ENCODE measurements around the gene RXRG.

The RXRG gene

GRCh38 chr1:165418195-165418594 lies 26.7 kb downstream of the RXRG start:
- no peak overlapping the region for H3K27ac ChIP-seq (ENCODE audit: low read depth, low read length, poor library complexity, severe bottlenecking)
- no peak overlapping the region for H2AFZ ChIP-seq (ENCODE audit: low read length)
- TF ChIP-seq CTCF (IDR thresholded peaks at IDR 0.05; ENCODE audit: low read length) (no peak), EZH2 (IDR thresholded peaks at IDR 0.05; ENCODE audit: borderline replicate concordance, low read length) (no peak)
- no peaks in the 10 kb centered on the region for H3K27me3 ChIP-seq (ENCODE audit: insufficient read depth, low read length)
- no peak overlapping the region for H3K4me2 ChIP-seq (ENCODE audit: low read length)
- no peaks in the 10 kb centered on the region for H3K4me1 ChIP-seq (ENCODE audit: insufficient read depth, low read length, severe bottlenecking)
- no peaks in the 10 kb centered on the region for H3K79me2 ChIP-seq (ENCODE audit: insufficient read depth, low read length)
- H3K9me3 ChIP-seq (ENCODE audit: low read length): no peaks in the 10 kb centered on the region
- no peak overlapping the region for H3K4me3 ChIP-seq (ENCODE audit: low read depth, low read length, poor library complexity, severe bottlenecking)
- no peaks in the 10 kb centered on the region for H4K20me1 ChIP-seq (ENCODE audit: insufficient read depth, low read length)
- H3K9ac ChIP-seq (ENCODE audit: low read length): no peak overlapping the region
- no peaks in the 10 kb centered on the region for H3K9me2 ChIP-seq (ENCODE audit: low read depth, low read length)
- H3K36me3 ChIP-seq (ENCODE audit: insufficient read depth, low read length): no peaks in the 10 kb centered on the region
- no peaks in the 10 kb centered on the region for H3F3A ChIP-seq (ENCODE audit: insufficient read depth, low read length)

- Histone ChIP-seq H3K4me1 (ENCODE audit: insufficient read depth, low read length, severe bottlenecking) (no peaks in the 10 kb centered on the region), H3K79me2 (ENCODE audit: insufficient read depth, low read length) (no peaks in the 10 kb centered on the region), H3K4me3 (ENCODE audit: low read depth, low read length, poor library complexity, severe bottlenecking) (no peak overlapping the region), H3K27ac (ENCODE audit: low read depth, low read length, poor library complexity, severe bottlenecking) (no peak overlapping the region), H3K9me3 (ENCODE audit: low read length) (no peaks in the 10 kb centered on the region), H3K27me3 (ENCODE audit: insufficient read depth, low read length) (no peaks in the 10 kb centered on the region), H3K36me3 (ENCODE audit: insufficient read depth, low read length) (no peaks in the 10 kb centered on the region), H2AFZ (ENCODE audit: low read length) (no peak overlapping the region), H3F3A (ENCODE audit: insufficient read depth, low read length) (no peaks in the 10 kb centered on the region), H4K20me1 (ENCODE audit: insufficient read depth, low read length) (no peaks in the 10 kb centered on the region), H3K9ac (ENCODE audit: low read length) (no peak overlapping the region), H3K9me2 (ENCODE audit: low read depth, low read length) (no peaks in the 10 kb centered on the region), H3K4me2 (ENCODE audit: low read length) (no peak overlapping the region)
- TF ChIP-seq EZH2 (IDR thresholded peaks at IDR 0.05; ENCODE audit: borderline replicate concordance, low read length): no peak
- no peak for TF ChIP-seq CTCF (IDR thresholded peaks at IDR 0.05; ENCODE audit: low read length)
Measured at GRCh38 chr1:165416876-165417275, 28.1 kb downstream of the RXRG start.

DNA sequence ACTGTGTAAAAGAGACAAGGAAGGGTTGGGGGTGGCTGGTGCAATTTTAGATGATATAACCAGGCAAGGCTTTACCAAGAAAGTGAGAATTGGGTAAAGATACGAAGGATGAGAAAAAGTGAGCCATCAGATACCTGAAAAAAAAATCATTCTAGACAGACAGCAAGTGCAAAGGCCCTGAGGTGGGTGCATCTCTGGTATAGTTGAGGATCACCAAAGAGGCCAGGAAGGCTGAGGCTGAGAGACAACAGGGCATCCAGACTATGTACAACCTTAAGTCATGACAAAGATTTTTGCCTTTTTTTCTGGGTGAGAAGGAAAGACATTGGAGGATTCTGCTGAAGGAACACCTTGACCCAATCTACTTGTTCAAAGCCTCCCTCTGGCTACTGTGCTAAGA lies 29.9 kb downstream of the RXRG start:
- no peaks in the 10 kb centered on the region for H3K79me2 ChIP-seq (ENCODE audit: insufficient read depth, low read length)
- no peaks in the 10 kb centered on the region for H4K20me1 ChIP-seq (ENCODE audit: insufficient read depth, low read length)
- H3K4me2 ChIP-seq (ENCODE audit: low read length): no peak overlapping the region
- no peaks in the 10 kb centered on the region for H3K36me3 ChIP-seq (ENCODE audit: insufficient read depth, low read length)
- H3F3A ChIP-seq (ENCODE audit: insufficient read depth, low read length): no peaks in the 10 kb centered on the region
- H2AFZ ChIP-seq (ENCODE audit: low read length): no peak overlapping the region
- no peak overlapping the region for H3K4me3 ChIP-seq (ENCODE audit: low read depth, low read length, poor library complexity, severe bottlenecking)
- no peak overlapping the region for H3K27ac ChIP-seq (ENCODE audit: low read depth, low read length, poor library complexity, severe bottlenecking)
- no peaks in the 10 kb centered on the region for H3K27me3 ChIP-seq (ENCODE audit: insufficient read depth, low read length)
- no peak for TF ChIP-seq CTCF (IDR thresholded peaks at IDR 0.05; ENCODE audit: low read length)
- no peak for TF ChIP-seq EZH2 (IDR thresholded peaks at IDR 0.05; ENCODE audit: borderline replicate concordance, low read length)
- no peaks in the 10 kb centered on the region for H3K4me1 ChIP-seq (ENCODE audit: insufficient read depth, low read length, severe bottlenecking)
- H3K9me3 ChIP-seq (ENCODE audit: low read length): no peaks in the 10 kb centered on the region
- H3K9ac ChIP-seq (ENCODE audit: low read length): no peak overlapping the region
- no peaks in the 10 kb centered on the region for H3K9me2 ChIP-seq (ENCODE audit: low read depth, low read length)
